Measurements from ENCODE around the gene PTPA.
"Not testable (repeated sequence)": the region's sequence is repeated elsewhere in the genome, so short reads cannot be mapped to it uniquely, and the experiment has no call there.

The PTPA gene

DNA sequence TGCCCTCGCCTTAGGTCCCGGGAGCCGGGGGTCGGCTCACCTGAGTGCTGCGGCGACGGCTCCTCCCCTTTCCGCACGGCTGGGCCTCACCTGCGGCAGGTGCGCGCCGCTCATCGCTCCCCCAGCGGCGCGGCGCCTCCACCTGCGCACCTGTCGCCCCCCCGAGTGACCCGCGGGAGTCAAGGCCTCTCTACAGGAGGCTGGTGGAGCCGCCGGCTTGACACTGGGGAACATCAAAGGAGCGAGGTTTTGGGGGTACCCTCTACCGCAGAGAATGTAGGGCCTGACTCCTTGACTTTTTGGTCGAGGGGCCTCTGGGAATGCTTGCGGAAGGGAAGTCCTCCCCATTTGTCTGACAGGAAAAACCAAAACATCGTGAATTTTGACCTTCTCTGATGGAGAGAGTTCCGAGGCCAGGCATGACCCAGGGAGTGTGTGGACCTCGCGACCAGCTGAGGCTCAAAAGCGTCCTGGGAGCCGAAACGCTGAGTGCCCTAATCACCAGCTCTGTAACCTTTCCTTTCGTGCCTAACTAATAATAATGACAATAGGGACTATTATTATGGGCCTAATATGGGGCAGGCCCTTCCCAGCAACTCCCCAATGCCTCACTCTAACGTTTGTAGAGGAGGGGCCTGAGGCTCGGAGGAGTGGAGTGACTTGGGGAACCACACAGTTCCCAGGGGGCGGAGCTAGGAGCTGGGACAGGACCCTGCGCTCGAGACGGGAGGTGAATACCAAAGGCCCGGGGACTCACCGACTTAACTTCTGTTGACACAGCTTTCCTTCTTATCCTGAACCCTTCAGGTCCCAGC is 67.6 kb downstream of the PTPA start:
- no peak for DNase-seq

- DNase-seq = no peak
Measured at GRCh38 chr9:129181246-129181645, 70.0 kb downstream of the PTPA start.

- DNase-seq = no peak
Measured at GRCh38 chr9:129182122-129182521, 70.9 kb downstream of the PTPA start.

DNA sequence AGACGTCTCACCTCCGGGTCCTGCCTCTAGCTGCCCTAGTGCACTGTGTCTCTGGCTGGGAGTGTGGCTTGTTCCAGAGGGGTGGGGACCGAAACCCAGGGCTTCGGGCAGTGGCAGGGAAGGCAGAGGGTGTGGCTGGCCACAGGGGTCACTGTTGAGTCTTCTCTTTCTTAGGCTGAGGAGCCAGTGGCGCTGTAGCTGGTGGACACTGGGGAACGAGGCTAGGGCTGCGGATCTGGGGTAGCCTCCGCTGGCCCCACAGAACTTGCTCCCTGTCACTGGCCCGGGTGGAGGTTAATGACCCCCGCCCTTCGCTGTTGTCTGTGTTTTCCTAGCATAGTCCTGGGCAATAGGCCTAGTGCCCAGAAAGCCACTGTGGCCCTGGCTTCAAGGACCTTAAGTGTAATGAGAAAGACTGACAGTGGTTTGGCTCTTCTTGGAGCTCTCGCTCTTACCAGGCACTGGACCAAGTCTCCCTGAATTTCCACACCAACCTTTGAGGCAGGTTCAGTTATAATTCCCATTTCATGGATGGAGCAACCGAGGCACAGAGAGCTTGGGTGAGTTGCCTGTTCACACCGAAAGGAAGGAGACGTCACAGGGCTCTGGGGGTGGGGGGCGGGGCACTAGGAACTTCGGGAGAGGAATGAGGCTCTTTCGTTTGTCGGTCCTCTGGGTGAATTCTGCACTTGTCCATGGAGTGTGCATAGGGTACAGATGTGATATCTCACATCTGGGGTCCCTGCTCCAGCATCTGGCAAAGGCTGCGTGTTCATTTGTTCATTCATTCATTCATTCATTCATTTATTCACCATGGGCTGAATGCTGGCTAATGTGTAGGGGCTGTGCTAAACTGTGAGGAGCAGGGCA is 71.6 kb downstream of the PTPA start:
- DNase-seq = no peak

DNA sequence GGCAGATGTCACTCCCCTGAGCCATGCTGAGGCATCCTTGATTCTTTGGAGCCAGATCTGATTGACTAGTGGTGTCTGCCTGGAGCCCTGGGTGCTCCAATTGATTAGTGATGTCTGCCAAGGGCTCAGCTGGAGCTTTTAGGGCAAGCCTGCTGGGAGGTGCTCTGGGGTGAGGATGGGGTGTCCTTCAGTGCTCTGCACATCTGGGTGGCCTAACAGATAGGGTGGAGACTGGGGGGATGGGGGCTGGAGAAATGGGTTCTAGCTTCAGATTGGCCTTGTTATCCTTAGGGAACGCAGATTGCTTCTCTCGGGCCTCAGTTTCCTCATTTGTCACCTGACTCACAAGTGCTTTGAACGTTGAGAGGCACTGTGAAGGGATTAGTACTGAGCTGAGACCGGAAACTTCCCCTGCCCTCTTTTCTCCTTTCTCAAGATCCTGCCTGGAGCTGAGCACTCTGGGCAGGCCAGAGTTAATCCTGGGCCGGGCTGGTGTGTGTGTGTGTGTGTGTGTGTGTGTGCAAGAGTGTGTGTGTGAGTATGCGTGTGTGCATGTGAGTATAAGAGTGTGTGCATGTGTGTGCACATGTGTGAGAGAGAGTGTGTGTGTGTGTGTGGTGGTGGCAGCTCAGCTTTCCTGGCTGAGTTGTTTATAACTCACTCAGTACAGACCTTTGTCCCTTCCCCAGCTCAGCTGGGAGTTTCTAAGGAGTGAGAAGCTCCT is 72.4 kb downstream of the PTPA start:
- DNase-seq = no peak

GRCh38 chr9:129184219-129184524 is 73.0 kb downstream of the PTPA start:
- DNase-seq = no peak

DNA sequence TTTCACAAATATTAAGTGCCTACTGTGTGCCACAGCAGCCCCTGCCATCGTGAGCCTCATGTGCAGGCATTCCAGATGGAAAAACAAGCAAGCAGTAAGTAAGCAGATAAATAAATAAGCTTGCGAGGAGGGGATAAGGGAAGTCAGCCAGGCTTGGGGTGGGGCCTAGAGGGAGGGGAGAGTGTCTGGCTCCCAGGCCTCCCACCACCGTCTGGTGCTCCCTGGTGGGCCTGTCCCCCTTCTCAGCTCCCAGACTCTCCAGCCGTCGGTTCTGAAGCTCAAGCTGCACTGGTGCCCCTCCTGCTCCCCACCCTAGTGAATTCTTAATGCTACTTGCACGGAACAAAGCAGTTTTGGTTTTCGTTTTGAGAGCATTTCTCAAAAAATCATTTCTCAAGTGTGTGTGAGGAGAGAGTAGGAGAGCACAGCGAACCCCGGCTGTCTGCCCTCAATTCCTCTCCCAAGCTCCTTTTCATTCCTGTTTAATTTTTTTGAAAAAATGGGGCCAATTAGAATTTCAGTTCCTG is 73.4 kb downstream of the PTPA start:
- no peak for DNase-seq

GRCh38 chr9:129185402-129185801 is 74.2 kb downstream of the PTPA start:
- no peak for DNase-seq

DNA sequence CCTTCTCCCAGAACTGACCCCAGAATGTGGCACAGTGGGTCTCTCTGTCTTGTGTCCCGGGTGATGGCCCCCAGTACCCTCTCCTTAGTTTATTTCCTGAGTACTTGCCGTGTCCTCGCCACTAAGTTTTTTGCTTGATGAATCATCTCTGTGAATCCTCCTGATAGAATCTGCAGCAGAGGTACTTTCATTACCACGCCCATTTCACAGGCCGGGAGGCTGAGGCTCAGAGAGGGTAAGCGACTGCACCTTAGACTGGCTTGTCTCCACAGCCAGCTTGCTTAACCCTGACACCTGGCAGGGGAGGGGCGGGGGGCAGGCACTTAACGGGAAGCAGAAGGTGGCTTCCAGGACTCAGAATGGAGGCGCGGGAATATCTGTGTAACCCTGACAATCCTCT is 74.8 kb downstream of the PTPA start:
- no peak for DNase-seq

- DNase-seq = no peak
Measured at GRCh38 chr9:129187042-129187441, 75.8 kb downstream of the PTPA start.

DNA sequence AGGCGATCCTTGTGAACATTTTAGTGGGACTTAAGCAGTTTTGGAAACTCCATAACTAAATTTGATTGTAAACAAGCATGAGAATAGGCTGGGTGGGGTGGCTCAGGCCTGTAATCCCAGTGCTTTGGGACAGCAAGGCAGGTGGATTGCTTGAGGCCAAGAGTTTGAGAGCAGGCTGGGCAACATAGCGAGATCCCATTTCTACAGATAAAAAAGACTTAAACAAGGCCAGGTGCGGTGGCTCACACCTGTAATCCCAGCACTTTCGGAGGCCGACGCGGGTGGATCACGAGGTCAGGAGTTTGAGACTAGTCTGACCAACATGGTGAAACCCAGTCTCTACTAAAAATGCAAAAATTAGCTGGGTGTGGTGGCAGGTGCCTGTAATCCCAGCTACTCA is 78.8 kb downstream of the PTPA start:
- DNase-seq = not testable (repeated sequence)

DNA sequence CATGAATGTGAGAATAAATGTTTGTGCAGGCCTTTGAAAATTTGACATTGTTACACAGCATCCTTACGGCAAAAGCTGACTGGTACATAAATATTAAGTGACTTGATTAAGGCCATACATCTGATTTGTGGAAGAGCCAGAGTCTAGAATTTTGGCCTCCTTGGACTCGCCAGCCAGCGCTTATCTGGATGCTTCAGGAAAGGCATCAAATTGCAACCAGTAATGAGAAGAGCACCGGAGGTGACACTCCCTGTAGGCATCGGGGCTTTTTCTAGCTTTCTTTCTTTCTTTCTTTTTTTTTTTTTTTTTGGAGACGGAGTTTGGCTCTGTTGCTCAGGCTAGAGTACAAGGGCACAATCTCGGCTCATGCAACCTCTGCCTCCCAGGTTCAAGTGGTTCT is 80.0 kb downstream of the PTPA start:
- no peak for DNase-seq

- no peak for DNase-seq
Measured at GRCh38 chr9:129193655-129194054, 82.4 kb downstream of the PTPA start.

DNA sequence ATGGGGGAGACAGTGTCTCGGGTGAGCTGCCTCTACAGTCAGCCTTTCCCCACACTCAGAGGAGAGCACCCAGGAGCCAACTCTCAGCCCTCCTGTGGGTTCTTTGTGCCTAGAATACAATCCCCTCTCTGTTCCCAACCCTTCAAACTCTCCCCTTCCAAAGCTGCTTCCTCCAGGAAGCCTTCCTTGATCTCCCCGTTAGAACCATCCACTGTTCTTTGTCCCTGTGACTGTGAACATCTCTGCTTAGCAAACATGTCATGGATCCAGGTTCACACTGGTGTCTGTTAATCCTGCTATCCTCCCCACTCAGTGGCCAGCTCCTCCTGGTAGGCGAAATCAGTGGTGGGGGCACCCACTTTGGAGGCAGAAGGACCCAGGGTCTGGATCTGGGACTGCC is 83.0 kb downstream of the PTPA start:
- no peak for DNase-seq

DNA sequence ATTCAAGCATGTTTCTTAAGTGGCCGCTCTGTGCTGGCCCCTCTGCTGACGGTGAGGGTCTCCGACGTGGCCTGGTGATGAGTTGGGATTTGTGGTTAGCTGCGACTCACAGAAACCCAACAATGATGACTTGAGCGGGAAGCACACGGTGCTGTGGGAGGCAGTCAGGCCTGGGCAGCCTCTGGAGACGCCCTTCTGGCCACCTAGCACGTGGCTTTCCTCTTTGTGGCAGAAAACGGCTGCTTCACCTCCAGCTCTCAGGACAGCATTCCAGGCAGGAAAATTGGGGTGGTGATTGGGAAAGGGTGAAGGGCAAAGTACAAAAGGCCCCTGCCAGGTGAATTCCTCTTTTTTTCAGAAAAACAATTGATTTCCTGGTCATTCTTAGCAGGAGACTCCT is 84.4 kb downstream of the PTPA start:
- DNase-seq = no peak

- DNase-seq = not testable (repeated sequence)
Measured at GRCh38 chr9:129197045-129197444, 85.8 kb downstream of the PTPA start.

DNA sequence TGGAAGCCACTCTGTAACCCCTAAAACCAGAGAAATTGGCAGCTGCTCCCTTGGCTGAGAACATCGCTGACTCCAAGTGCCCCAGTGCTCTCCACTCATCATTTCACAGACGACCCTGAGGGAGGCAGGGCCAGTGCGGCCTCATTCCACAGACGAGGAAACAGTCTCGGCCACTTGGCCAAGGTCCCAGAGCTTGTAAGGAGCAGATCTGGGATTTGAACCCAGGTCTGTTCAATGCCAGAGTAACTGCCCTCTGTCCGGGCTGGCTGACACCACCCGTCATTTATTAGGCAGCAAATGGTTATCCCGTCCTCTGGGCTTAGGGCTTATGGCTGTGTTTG is 86.7 kb downstream of the PTPA start:
- DNase-seq = no peak
